ENCODE data around the gene CNNM4. TPM values are rescaled to one million over a fixed set of nuclear protein-coding genes. Genes with fewer than 3 reads are reported as not detected.
"Not testable (repeated sequence)": the region's sequence is repeated elsewhere in the genome, so short reads cannot be mapped to it uniquely, and the experiment has no call there.

The CNNM4 gene
- total RNA-seq, 1 donor from 2014 or later: 2.7 TPM

DNA sequence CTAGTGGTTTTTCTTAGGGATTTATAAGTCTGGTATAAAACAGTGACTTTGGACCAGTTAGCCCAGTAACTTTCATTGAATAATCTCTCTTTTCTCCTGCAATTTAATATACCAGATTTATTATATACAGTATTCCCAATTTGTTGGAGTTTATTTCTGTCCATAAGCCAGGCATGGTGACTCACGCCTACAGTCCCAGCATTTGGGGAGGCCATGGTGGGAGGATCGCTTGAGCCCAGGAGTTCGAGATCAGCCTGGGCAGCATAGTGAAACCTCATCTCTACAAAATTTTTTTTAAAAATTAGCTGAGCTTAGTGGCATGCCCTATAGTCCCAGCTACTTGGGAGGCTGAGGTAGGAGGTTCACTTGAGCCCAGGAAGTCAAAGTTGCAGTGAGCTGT lies 26.7 kb downstream of the CNNM4 start:
- DNase-seq (ENCODE audit: low spot score in 2 of 2): no peak
- Histone ChIP-seq H3K9me3 (no peaks in the 10 kb centered on the region), H3K4me1 (peaks cover 4 to 21% of the 10 kb centered on the region in 2 donors), H3K27ac (peak overlapping the region in 1 of 2 donors; percentile 72), H3K4me3 (no peak overlapping the region), H3K27me3 (no peaks in the 10 kb centered on the region), H3K36me3 (no peaks in the 10 kb centered on the region)
- TF ChIP-seq, protein P1, sequence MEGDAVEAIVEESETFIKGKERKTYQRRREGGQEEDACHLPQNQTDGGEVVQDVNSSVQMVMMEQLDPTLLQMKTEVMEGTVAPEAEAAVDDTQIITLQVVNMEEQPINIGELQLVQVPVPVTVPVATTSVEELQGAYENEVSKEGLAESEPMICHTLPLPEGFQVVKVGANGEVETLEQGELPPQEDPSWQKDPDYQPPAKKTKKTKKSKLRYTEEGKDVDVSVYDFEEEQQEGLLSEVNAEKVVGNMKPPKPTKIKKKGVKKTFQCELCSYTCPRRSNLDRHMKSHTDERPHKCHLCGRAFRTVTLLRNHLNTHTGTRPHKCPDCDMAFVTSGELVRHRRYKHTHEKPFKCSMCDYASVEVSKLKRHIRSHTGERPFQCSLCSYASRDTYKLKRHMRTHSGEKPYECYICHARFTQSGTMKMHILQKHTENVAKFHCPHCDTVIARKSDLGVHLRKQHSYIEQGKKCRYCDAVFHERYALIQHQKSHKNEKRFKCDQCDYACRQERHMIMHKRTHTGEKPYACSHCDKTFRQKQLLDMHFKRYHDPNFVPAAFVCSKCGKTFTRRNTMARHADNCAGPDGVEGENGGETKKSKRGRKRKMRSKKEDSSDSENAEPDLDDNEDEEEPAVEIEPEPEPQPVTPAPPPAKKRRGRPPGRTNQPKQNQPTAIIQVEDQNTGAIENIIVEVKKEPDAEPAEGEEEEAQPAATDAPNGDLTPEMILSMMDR (IDR thresholded peaks at IDR 0.05): no peak
- intact Hi-C loops (cut with DNase I): no loop called here

DNA sequence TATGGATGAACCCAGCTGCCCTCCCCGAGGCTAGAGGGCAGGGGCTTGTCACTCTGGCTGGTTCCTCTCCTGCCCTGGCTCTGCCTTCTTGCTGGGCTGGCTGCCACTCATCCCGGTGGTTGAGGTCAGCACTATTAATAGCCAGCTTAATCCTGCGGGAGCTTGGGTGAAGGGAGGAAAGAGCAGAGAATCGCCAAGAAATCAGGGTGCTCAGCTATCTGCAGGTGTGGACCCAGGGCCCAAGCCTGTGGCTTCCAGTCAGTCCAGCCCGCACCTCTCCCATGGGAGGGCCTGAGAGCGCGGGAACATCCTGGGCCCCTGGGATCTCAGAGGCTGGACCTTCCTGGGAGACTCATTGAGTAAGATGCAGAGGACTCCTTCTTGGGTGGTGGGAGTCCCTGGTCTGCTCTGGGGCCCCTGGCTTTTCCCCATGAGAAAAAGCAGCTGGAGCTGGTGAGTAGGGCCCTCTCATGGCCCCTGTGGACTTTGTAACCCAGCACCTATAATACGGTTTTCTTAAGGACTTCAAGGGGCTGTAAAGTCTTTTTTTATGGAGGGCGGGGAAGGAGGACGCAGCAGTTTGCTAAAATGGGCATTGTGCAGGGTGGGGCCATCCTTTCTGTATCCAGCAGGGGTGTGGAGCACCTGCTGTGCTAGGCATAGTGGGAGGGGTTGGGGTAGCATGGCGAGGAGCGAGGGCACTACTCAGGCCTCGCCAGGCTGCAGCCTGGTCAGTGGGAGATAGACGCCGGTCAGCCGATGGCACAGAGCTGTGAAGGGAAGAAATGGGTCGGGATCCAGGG lies 27.9 kb downstream of the CNNM4 start:
- no peaks in the 10 kb centered on the region for H3K9me3 ChIP-seq
- H3K27me3 ChIP-seq: no peaks in the 10 kb centered on the region
- TF ChIP-seq, protein P1 (IDR thresholded peaks at IDR 0.05): no peak
- intact Hi-C loops (cut with DNase I): no loop called here
- peak overlapping the region in 1 of 2 donors; percentile 9 for H3K4me3 ChIP-seq
- H3K27ac ChIP-seq: peak overlapping the region; percentile 62 to 72
- peak; percentile 39 to 79 for DNase-seq (ENCODE audit: low spot score in 2 of 2)
- H3K4me1 ChIP-seq: peaks cover 4 to 21% of the 10 kb centered on the region in 2 donors
- no peaks in the 10 kb centered on the region for H3K36me3 ChIP-seq

DNA sequence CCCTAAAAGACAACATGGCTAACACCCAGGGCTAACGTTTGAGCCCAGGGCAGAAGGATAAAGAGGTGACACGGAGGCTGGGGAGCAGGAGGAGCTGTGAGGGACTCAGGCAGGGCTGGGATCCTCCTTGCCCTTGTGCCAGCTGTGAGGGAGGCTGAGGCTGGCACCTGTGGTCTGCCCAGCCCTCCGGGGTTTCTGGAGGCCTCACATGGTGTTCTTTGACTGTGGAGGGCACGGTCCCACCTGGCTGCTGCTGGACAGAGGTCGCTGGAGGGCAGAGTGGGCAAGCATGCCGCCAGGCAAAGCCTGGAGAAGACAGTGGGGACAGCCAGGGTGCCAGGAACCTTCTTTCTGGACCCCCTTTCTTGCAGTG lies 28.5 kb downstream of the CNNM4 start:
- TF ChIP-seq, protein P1 (IDR thresholded peaks at IDR 0.05): no peak
- intact Hi-C loops (cut with DNase I): no loop called here
- no peak for DNase-seq (ENCODE audit: low spot score in 2 of 2)
- no peaks in the 10 kb centered on the region for H3K9me3 ChIP-seq
- H3K27ac ChIP-seq: peak overlapping the region in 1 of 2 donors; percentile 62
- no peaks in the 10 kb centered on the region for H3K27me3 ChIP-seq
- no peak overlapping the region for H3K4me3 ChIP-seq
- peaks cover 4 to 21% of the 10 kb centered on the region in 2 donors for H3K4me1 ChIP-seq
- no peaks in the 10 kb centered on the region for H3K36me3 ChIP-seq

- H3K36me3 ChIP-seq: peaks cover 1 to 11% of the 10 kb centered on the region in 2 donors
- intact Hi-C loops (cut with DNase I): no loop called here
- TF ChIP-seq, protein P1 (IDR thresholded peaks at IDR 0.05): no peak
- H3K4me3 ChIP-seq: no peak overlapping the region
- DNase-seq (ENCODE audit: low spot score in 2 of 2): no peak
- H3K27me3 ChIP-seq: no peaks in the 10 kb centered on the region
- no peak overlapping the region for H3K27ac ChIP-seq
- no peaks in the 10 kb centered on the region for H3K9me3 ChIP-seq
- peaks cover 0 to 11% of the 10 kb centered on the region in 2 donors for H3K4me1 ChIP-seq
Measured at GRCh38 chr2:96792772-96793749, 32.4 kb downstream of the CNNM4 start.

DNA sequence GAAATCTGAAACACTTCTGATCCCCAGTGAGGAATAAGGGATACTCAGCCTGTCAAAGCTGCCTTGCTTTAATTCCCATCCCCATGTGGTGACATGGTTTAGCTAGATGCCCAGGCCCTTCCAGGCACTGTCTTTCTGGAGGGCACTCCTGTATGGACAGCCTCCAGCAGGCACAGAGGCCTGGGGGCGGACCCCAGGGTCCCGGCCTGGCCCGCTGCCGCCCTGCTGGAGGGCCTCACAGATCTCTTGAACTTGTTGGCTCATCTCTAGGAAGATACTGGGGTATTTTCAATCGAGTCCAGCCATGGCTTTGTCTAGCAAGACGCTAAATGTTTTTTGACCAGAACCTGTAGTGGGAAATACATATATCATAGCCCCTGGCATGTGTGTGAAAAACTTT lies 34.4 kb downstream of the CNNM4 start:
- Histone ChIP-seq H3K36me3 (peaks cover 12 to 27% of the 10 kb centered on the region in 2 donors), H3K4me1 (no peaks in the 10 kb centered on the region), H3K4me3 (no peak overlapping the region), H3K9me3 (no peaks in the 10 kb centered on the region), H3K27ac (no peak overlapping the region), H3K27me3 (no peaks in the 10 kb centered on the region)
- TF ChIP-seq, protein P1 (IDR thresholded peaks at IDR 0.05): no peak
- no peak for DNase-seq (ENCODE audit: low spot score in 2 of 2)
- intact Hi-C loops (cut with DNase I): no loop called here

DNA sequence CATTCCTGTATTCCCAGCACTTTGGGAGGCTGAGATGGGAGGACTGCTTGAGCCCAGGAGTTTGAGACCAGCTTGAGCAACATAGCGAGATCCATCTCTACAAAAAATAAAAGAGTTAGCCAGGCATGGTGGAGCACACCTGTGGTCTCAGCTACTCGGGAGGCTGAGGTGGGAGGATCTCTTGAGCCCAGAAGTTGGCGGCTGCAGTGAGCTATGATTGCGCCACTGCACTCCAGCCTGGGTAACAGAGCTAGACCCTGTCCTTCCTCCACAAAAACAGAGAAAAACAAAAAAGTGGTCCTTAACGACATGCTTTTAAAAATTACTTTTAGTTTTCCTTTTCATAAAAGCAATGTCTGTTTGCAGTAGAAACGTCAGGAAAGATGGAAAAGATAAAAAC lies 35.8 kb downstream of the CNNM4 start:
- H3K4me3 ChIP-seq; DNase-seq (ENCODE audit: low spot score in 2 of 2); H3K27ac ChIP-seq; intact Hi-C loops (cut with DNase I); H3K27me3 ChIP-seq; H3K4me1 ChIP-seq; H3K9me3 ChIP-seq: not testable (repeated sequence)
- H3K36me3 ChIP-seq: peaks cover 16 to 27% of the 10 kb centered on the region in 2 donors

Measured in ascending aorta (tissue), 2 donors.